Measurements from ENCODE around the gene PHEX. TPM values are rescaled to one million over a fixed set of nuclear protein-coding genes. Genes with fewer than 3 reads are reported as not detected.

PHEX gene
- total RNA-seq, 2 donors from 2014 or later = not detected

DNA sequence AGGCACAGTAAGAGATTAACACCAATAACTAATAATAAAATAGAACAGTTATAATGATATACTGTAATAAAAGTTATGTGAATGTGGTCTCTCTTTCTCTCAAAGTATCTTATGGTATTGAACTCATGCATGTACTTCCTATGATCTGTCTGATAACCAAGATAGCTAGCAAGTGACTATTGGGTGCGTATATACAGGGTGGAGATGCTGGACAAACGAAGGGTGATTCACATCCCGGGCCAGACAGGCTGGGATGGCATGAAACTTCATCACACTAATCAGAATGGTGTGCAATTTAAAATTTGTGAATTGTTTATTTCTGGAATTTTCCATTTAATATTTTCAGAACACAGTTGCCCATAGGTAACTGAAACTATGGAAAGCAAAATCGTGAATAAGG lies 96.8 kb downstream of the PHEX start:
- intact Hi-C loops (cut with DNase I) = no loop called here
- Histone ChIP-seq H3K4me3 (no peak overlapping the region), H3K9me3 (no peaks in the 10 kb centered on the region), H3K27ac (no peak overlapping the region), H3K36me3 (replicated peaks in 1 of 2; ENCODE audit: insufficient read depth in 1 of 2, low read depth in 2 of 2) (no peaks in the 10 kb centered on the region), H3K27me3 (no peaks in the 10 kb centered on the region), H3K4me1 (no peaks in the 10 kb centered on the region)
- 80 to 86% methylated on average over 4 of the region's 4 CpGs for WGBS, 2 donors
- no peak for DNase-seq
- TF ChIP-seq, protein P1, sequence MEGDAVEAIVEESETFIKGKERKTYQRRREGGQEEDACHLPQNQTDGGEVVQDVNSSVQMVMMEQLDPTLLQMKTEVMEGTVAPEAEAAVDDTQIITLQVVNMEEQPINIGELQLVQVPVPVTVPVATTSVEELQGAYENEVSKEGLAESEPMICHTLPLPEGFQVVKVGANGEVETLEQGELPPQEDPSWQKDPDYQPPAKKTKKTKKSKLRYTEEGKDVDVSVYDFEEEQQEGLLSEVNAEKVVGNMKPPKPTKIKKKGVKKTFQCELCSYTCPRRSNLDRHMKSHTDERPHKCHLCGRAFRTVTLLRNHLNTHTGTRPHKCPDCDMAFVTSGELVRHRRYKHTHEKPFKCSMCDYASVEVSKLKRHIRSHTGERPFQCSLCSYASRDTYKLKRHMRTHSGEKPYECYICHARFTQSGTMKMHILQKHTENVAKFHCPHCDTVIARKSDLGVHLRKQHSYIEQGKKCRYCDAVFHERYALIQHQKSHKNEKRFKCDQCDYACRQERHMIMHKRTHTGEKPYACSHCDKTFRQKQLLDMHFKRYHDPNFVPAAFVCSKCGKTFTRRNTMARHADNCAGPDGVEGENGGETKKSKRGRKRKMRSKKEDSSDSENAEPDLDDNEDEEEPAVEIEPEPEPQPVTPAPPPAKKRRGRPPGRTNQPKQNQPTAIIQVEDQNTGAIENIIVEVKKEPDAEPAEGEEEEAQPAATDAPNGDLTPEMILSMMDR (IDR thresholded peaks at IDR 0.05) = no peak
- no peak for TF ChIP-seq POLR2A (IDR thresholded peaks at IDR 0.05)
- ATAC-seq = no peak

DNA sequence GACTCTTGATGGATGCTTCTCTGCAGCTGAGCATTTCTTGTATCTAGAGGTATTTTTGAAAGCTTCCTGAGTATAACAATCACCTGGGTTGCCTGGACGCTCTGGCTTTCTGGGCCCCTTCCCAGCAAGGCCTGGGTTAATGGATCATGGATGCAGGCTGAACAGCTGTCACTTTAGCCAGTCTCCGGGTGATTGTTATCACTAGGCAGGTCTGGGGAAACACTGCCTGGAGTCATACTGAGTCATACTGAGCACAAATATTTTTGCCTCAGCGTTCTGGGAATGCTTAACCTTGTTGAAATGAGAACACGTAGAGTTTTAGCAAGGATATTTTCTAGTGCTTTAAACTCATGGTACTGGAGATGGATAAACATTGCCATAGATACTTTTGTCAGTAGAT lies 102.6 kb downstream of the PHEX start:
- intact Hi-C loops (cut with DNase I) = no loop called here
- peak in 2 of 4 donors; percentile 3 to 17 for DNase-seq
- H3K27ac ChIP-seq = peak overlapping the region in 2 of 4 donors; percentile 65 to 74

DNA sequence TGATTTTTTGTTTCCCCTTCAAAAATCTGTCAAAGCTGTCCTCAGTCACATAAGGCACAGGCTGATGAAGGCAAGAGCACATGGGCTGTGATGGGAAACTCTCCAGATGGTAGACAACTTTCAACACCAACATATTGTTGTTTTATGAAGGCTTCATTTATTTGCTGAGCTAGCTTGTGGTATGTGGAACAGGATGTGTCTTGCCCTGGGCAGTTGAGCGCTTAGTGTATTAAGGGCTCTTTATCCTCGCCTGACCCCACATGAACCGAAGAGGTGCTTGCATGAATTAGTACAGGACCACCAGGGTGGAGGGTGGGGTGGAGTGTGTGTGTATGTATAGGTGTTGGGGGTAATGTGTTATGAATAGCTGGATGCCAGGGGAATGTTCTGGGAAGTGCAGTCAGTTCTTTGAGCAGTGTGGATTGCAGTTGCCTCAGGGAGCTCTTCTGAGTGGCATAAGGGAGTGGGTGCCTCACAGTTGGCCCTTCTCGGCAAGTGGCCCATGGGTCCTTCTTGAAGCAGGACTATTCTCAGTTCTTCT lies 103.1 kb downstream of the PHEX start:
- Histone ChIP-seq H3K4me1 (peaks cover 7% of the 10 kb centered on the region), H3K4me3 (no peak overlapping the region), H3K36me3 (replicated peaks in 1 of 2; ENCODE audit: insufficient read depth in 1 of 2, low read depth in 2 of 2) (no peaks in the 10 kb centered on the region), H3K9me3 (no peaks in the 10 kb centered on the region), H3K27ac (peak overlapping the region in 2 of 4 donors; percentile 65 to 74), H3K27me3 (no peaks in the 10 kb centered on the region)
- ATAC-seq = peak; percentile 39
- TF ChIP-seq POLR2A (IDR thresholded peaks at IDR 0.05) = no peak
- TF ChIP-seq, protein P1 (IDR thresholded peaks at IDR 0.05) = no peak
- peak in 3 of 4 donors; percentile 13 to 22 (median 17) for DNase-seq
- WGBS, 2 donors = 28 to 42% methylated on average over 4 of the region's 4 CpGs
- intact Hi-C loops (cut with DNase I) = no loop called here

More for the DNA sequence above, 102.6 kb downstream of the PHEX start:
- Histone ChIP-seq H3K4me3 (no peak overlapping the region), H3K27me3 (no peaks in the 10 kb centered on the region), H3K36me3 (replicated peaks in 1 of 2; ENCODE audit: insufficient read depth in 1 of 2, low read depth in 2 of 2) (no peaks in the 10 kb centered on the region), H3K4me1 (peaks cover 7% of the 10 kb centered on the region), H3K9me3 (no peaks in the 10 kb centered on the region)
- 25% methylated on average over 4 of the region's 4 CpGs; no CpG with 5 or more reads in 1 of the 2 donors for WGBS, 2 donors
- TF ChIP-seq POLR2A (IDR thresholded peaks at IDR 0.05) = no peak
- TF ChIP-seq, protein P1 (IDR thresholded peaks at IDR 0.05) = no peak
- no peak for ATAC-seq

DNA sequence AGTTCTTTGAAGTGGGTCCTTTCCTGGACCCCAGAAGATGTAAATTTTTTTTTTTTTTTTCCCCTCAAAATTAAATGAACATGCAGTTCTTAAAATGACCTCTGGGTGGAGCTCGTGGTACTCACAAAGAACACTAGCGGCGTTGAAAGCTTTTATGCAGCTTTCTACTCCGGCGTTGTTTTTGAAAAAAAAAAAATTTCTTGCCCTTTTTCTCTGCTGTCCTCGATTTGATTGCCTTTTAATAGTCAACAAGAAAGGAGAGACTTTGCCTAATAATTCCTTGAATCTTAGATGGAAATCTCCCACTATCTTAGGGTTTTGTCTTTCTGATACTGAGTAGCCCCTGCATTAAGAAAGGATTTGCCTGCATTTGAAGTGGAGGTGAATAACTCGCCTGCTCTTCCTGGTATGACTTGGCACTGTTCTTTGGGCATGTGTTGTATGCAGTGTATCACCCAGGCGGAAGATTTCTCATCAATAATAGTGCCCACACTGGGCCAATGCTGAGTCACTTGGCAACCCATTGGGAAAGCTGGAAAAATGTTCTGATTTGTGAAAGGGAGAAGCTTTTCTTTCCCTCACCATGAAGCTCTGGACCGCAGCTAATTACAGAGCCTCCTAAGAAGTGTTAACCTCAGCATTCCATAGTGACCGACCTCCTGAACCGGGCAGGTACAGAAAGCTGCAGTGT lies 104.0 kb downstream of the PHEX start:
- H3K36me3 ChIP-seq (replicated peaks in 1 of 2; ENCODE audit: insufficient read depth in 1 of 2, low read depth in 2 of 2) = no peaks in the 10 kb centered on the region
- intact Hi-C loops (cut with DNase I) = no loop called here
- DNase-seq (peak; percentile 23 to 66 (median 54)), ATAC-seq (peak; percentile 94)
- no peaks in the 10 kb centered on the region for H3K27me3 ChIP-seq
- TF ChIP-seq, protein P1 (IDR thresholded peaks at IDR 0.05) = peak; percentile 44 to 81 (median 61)
- no peak for TF ChIP-seq POLR2A (IDR thresholded peaks at IDR 0.05)
- H3K27ac ChIP-seq = peak overlapping the region in 2 of 4 donors; percentile 65 to 74
- WGBS, 2 donors = 8 to 16% methylated on average over 10 to 11 of the region's 11 CpGs
- no peak overlapping the region for H3K4me3 ChIP-seq
- H3K9me3 ChIP-seq = no peaks in the 10 kb centered on the region
- peaks cover 7% of the 10 kb centered on the region for H3K4me1 ChIP-seq

Data from body of pancreas (tissue), 4 donors.